ENCODE measurements around the gene S100A7. TPM values are rescaled to one million over a fixed set of nuclear protein-coding genes. Genes with fewer than 3 reads are reported as not detected.

S100A7 gene
- total and polyA plus RNA-seq, 9 of the 15 experiments (the other 6 are each of a cell fraction or from before 2014, with no cell fraction given): not detected

DNA sequence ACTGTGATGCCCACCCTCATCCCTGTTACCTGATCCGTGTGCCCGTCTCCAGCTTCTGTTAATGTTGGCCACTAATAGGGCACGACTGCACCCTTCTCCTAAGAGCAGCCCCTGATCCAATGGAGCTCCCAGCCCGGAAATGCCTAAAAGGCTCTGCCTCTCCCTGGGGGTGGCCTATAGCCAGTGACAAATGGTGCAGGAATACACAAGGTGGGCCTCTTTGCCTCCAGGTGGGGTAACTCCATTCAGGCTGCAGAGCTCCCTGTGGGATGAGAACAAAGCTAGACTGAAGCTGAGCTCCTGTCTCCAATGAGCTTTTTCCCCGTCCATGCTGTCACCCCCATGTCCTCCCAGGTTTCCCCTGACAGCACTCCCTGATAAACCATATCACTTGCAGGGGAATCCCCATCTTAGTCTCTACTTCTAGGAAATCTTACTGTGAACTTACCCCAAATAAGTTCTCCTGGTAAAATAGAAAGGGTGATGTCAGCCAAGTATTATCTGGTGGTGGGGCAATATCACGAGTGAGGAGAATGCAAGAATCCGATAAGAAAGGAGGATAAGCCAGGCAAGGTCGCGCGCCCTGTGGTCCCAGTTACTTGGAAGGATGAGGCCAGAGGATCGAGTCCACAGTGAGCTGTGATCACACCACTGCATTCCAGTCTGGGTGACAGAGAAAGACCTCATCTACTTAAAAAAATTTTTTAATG, 25.6 kb downstream of the S100A7 start (continued):
- no peak for TF ChIP-seq NR2C2 (CRISPR knock-in tag; IDR thresholded peaks at IDR 0.05)
- no peak for TF ChIP-seq NR2C2 (tag; IDR thresholded peaks at IDR 0.05)
- no peak for TF ChIP-seq RAD21 (CRISPR knock-in tag; conservative IDR thresholded peaks at IDR 0.05 in 1 of 2, IDR thresholded peaks at IDR 0.05 in 1 of 2)
- no peak for TF ChIP-seq ZNF444 (CRISPR knock-in tag; IDR thresholded peaks at IDR 0.05)
- peak; percentile 67 for TF ChIP-seq DPF2 (IDR thresholded peaks at IDR 0.05)
- TF ChIP-seq ETV6 (IDR thresholded peaks at IDR 0.05; ENCODE audit: borderline replicate concordance in 1 of 2, low read depth in 2 of 2, low read length in 1 of 2): no peak
- TF ChIP-seq ETV6 (CRISPR knock-in tag; IDR thresholded peaks at IDR 0.05; ENCODE audit: borderline replicate concordance): no peak
- TF ChIP-seq EWSR1 (IDR thresholded peaks at IDR 0.05; ENCODE audit: borderline replicate concordance, low read depth, partially characterized antibody): no peak
- TF ChIP-seq UBTF (IDR thresholded peaks at IDR 0.05; ENCODE audit: borderline replicate concordance in 1 of 2, low read depth in 2 of 2, low read length in 2 of 2): no peak
- TF ChIP-seq SMARCC2 (IDR thresholded peaks at IDR 0.05; ENCODE audit: low read depth): no peak
- TF ChIP-seq, protein P1, sequence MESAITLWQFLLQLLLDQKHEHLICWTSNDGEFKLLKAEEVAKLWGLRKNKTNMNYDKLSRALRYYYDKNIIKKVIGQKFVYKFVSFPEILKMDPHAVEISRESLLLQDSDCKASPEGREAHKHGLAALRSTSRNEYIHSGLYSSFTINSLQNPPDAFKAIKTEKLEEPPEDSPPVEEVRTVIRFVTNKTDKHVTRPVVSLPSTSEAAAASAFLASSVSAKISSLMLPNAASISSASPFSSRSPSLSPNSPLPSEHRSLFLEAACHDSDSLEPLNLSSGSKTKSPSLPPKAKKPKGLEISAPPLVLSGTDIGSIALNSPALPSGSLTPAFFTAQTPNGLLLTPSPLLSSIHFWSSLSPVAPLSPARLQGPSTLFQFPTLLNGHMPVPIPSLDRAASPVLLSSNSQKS (CRISPR knock-in tag; IDR thresholded peaks at IDR 0.05): no peak
- TF ChIP-seq HDAC1 (IDR thresholded peaks at IDR 0.05): peak in 1 of 2 experiments; percentile 49; a peak in 1 of 4 replicates
- no peak for TF ChIP-seq MCM7 (IDR thresholded peaks at IDR 0.05)
- TF ChIP-seq C11orf30 (IDR thresholded peaks at IDR 0.05; ENCODE audit: low read depth): no peak
- no peak for TF ChIP-seq PCBP2 (IDR thresholded peaks at IDR 0.05; ENCODE audit: low read depth, low read length, poor library complexity, severe bottlenecking)
- peak; percentile 43 to 54; a peak in 3 of 4 replicates for TF ChIP-seq KDM1A (IDR thresholded peaks at IDR 0.05)
- no peak for TF ChIP-seq RBM17 (IDR thresholded peaks at IDR 0.05; ENCODE audit: borderline replicate concordance, low read depth, low read length)
- TF ChIP-seq HEY1 (CRISPR knock-in tag; IDR thresholded peaks at IDR 0.05; ENCODE audit: borderline replicate concordance): no peak
- no peak for TF ChIP-seq ZBTB26 (CRISPR knock-in tag; IDR thresholded peaks at IDR 0.05)
- no peak for TF ChIP-seq ZNF24 (IDR thresholded peaks at IDR 0.05)
- TF ChIP-seq ZNF445 (CRISPR knock-in tag; IDR thresholded peaks at IDR 0.05; ENCODE audit: low read depth): no peak
- no peak for TF ChIP-seq TFAP4 (CRISPR knock-in tag; IDR thresholded peaks at IDR 0.05; ENCODE audit: borderline replicate concordance)
- TF ChIP-seq ESRRA (IDR thresholded peaks at IDR 0.05; ENCODE audit: borderline replicate concordance, low read depth): peak; percentile 79; the same call in 1 of the 2 replicates

All from K562 (cell line).